ENCODE results near the gene GRB14. TPM values are rescaled to one million over a fixed set of nuclear protein-coding genes. Genes with fewer than 3 reads are reported as not detected.

The GRB14 gene
- total RNA-seq, 1 donor from 2014 or later = 11.1 TPM

DNA sequence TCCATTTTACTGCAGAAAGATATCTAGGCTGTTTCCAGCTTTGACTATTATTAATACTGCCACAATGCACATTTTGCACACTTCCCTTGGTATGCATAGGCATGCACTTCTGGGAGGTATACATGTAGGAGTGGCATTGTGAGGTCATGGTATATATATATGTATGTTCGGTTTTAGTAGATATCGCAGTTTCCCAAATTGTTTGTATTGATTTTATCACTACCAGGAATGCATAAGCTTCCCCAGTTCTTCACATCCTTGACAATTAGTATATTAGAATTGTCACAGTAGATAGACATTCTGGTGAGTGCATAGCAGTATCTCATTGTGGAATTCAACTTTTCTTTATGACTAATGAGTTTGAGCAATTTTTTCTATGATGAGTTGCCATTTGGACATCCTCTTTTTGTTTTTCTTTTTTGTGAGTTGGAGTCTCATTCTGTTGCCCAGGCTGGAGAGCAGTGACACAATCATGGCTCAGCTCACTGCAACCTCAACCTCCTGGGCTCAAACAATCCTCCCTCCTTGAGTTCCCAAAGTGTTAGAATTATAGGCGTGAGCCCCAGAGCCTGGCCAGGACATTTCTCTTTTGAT is 4.2 kb upstream of the GRB14 start:
- FAIRE-seq = peak; percentile 94
- Histone ChIP-seq H3K27me3 (ENCODE audit: insufficient read depth, low read length) (no peaks in the 10 kb centered on the region), H3K4me2 (ENCODE audit: low read length) (peak overlapping the region; percentile 20)

DNA sequence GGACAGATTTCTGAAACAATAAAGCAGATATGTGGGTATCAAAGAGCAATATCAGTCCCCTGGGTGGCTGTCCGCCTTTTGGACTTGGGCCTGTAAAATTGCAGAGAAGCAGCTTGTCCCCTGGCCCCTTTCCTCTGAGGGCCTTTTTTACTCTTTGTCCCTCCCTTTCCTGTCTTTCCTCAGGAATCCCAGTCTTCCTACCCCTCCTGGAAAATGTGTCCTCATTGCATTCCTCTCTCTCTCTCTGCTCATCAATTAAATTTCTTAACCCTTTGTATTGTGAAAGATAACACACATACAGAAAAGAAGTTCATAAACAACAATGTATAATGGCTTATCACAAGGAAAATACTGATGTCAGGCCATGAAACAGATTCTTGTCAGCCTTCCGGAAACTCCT is 3.0 kb upstream of the GRB14 start:
- H4K20me1 ChIP-seq (ENCODE audit: insufficient read depth, low read length) = no peaks in the 10 kb centered on the region
- no peak for DNase-seq (ENCODE audit: low read depth)
- no peaks in the 10 kb centered on the region for H3K79me2 ChIP-seq (ENCODE audit: insufficient read depth, low read length)
- H2AFZ ChIP-seq (ENCODE audit: low read depth, low read length) = no peak overlapping the region
- peaks cover 27% of the 10 kb centered on the region for H3K4me1 Mint-ChIP-seq (ENCODE audit: low read depth, unreplicated experiment)
- H3K36me3 ChIP-seq (ENCODE audit: insufficient read depth, low read length) = no peaks in the 10 kb centered on the region
- no peaks in the 10 kb centered on the region for H3K27me3 ChIP-seq (ENCODE audit: insufficient read depth, low read length)
- H3K27ac ChIP-seq (ENCODE audit: low read depth, low read length) = no peak overlapping the region
- no peaks in the 10 kb centered on the region for H3K4me1 ChIP-seq (ENCODE audit: insufficient read depth, low read length)
- no peak overlapping the region for H3K4me3 Mint-ChIP-seq (ENCODE audit: unreplicated experiment)
- no peak for TF ChIP-seq EZH2 (IDR thresholded peaks at IDR 0.05; ENCODE audit: insufficient read depth, low read length)
- TF ChIP-seq, protein P1, sequence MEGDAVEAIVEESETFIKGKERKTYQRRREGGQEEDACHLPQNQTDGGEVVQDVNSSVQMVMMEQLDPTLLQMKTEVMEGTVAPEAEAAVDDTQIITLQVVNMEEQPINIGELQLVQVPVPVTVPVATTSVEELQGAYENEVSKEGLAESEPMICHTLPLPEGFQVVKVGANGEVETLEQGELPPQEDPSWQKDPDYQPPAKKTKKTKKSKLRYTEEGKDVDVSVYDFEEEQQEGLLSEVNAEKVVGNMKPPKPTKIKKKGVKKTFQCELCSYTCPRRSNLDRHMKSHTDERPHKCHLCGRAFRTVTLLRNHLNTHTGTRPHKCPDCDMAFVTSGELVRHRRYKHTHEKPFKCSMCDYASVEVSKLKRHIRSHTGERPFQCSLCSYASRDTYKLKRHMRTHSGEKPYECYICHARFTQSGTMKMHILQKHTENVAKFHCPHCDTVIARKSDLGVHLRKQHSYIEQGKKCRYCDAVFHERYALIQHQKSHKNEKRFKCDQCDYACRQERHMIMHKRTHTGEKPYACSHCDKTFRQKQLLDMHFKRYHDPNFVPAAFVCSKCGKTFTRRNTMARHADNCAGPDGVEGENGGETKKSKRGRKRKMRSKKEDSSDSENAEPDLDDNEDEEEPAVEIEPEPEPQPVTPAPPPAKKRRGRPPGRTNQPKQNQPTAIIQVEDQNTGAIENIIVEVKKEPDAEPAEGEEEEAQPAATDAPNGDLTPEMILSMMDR (IDR thresholded peaks at IDR 0.05; ENCODE audit: insufficient read depth, low read depth, low read length) = no peak
- no peak overlapping the region for H3K9ac ChIP-seq (ENCODE audit: low read length)
- no peaks in the 10 kb centered on the region for H3K9me3 Mint-ChIP-seq (ENCODE audit: unreplicated experiment)
- peak; percentile 74 for FAIRE-seq
- H3K9me3 ChIP-seq (ENCODE audit: insufficient read depth, low read depth, low read length) = no peaks in the 10 kb centered on the region
- H3K27ac Mint-ChIP-seq (ENCODE audit: unreplicated experiment) = no peak overlapping the region
- no peaks in the 10 kb centered on the region for H3K27me3 Mint-ChIP-seq (ENCODE audit: low read depth, unreplicated experiment)
- no peak overlapping the region for H3K4me3 ChIP-seq (ENCODE audit: insufficient read depth, low read depth, low read length)
- no peak overlapping the region for H3K4me2 ChIP-seq (ENCODE audit: low read length)
- H3K36me3 Mint-ChIP-seq (ENCODE audit: low read depth, unreplicated experiment) = no peaks in the 10 kb centered on the region

More for the DNA sequence above, 4.2 kb upstream of the GRB14 start:
- Histone ChIP-seq H3K79me2 (ENCODE audit: insufficient read depth, low read length) (no peaks in the 10 kb centered on the region), H3K36me3 (ENCODE audit: insufficient read depth, low read length) (no peaks in the 10 kb centered on the region), H4K20me1 (ENCODE audit: insufficient read depth, low read length) (no peaks in the 10 kb centered on the region), H3K9me3 (ENCODE audit: insufficient read depth, low read depth, low read length) (no peaks in the 10 kb centered on the region), H3K4me3 (ENCODE audit: insufficient read depth, low read depth, low read length) (no peak overlapping the region), H2AFZ (ENCODE audit: low read depth, low read length) (no peak overlapping the region), H3K4me1 (ENCODE audit: insufficient read depth, low read length) (no peaks in the 10 kb centered on the region), H3K9ac (ENCODE audit: low read length) (no peak overlapping the region), H3K27ac (ENCODE audit: low read depth, low read length) (no peak overlapping the region)
- peak; percentile 44 for DNase-seq (ENCODE audit: low read depth)
- TF ChIP-seq EZH2 (IDR thresholded peaks at IDR 0.05; ENCODE audit: insufficient read depth, low read length) = no peak
- Mint-ChIP-seq H3K9me3 (ENCODE audit: unreplicated experiment) (no peaks in the 10 kb centered on the region), H3K4me3 (ENCODE audit: unreplicated experiment) (no peak overlapping the region), H3K4me1 (ENCODE audit: low read depth, unreplicated experiment) (peaks cover 27% of the 10 kb centered on the region), H3K27ac (ENCODE audit: unreplicated experiment) (no peak overlapping the region), H3K27me3 (ENCODE audit: low read depth, unreplicated experiment) (no peaks in the 10 kb centered on the region), H3K36me3 (ENCODE audit: low read depth, unreplicated experiment) (no peaks in the 10 kb centered on the region)

DNA sequence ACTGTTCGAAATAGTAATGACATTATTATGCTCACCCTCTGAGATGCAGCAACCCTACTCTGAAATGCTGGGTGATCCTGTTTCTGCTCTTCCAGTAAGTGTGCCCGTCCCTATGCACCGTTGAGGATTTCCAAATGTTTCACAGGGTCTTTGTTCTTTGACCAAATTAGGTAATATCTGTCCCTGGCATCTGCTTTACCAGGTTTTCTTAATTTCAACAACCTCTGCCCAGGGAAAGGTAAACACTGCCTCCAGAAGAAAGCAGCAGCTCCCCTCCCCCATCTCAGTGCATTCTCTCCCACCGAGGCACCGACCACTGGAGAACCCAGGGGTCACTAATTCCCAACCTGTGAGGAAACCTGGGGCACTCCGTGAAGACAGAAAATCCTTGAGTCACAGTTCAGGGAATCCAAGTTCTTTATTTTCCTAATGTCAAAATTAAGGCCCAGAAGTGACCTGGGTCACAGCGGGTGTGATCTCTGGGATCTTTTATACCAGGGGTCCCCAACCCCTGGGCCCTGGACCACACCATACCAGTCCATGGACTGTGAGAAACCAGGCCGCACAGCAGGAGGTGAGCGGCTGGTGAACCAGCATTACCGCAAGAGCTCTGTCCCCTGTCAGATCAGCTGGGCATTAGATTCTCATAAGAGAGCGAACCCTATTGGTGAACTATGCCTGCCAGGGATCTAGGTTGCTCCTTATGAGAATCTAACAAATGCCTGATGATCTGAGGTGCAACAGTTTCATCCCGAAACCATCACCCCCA is 1.2 kb upstream of the GRB14 start:
- Histone ChIP-seq H3K4me3 (ENCODE audit: insufficient read depth, low read depth, low read length) (no peak overlapping the region), H3K4me1 (ENCODE audit: insufficient read depth, low read length) (no peaks in the 10 kb centered on the region), H3K36me3 (ENCODE audit: insufficient read depth, low read length) (no peaks in the 10 kb centered on the region), H3K79me2 (ENCODE audit: insufficient read depth, low read length) (no peaks in the 10 kb centered on the region), H3K27ac (ENCODE audit: low read depth, low read length) (no peak overlapping the region), H2AFZ (ENCODE audit: low read depth, low read length) (no peak overlapping the region), H3K9ac (ENCODE audit: low read length) (no peak overlapping the region), H3K27me3 (ENCODE audit: insufficient read depth, low read length) (no peaks in the 10 kb centered on the region), H3K9me3 (ENCODE audit: insufficient read depth, low read depth, low read length) (no peaks in the 10 kb centered on the region), H3K4me2 (ENCODE audit: low read length) (peak overlapping the region; percentile 95), H4K20me1 (ENCODE audit: insufficient read depth, low read length) (no peaks in the 10 kb centered on the region)
- Mint-ChIP-seq H3K27ac (ENCODE audit: unreplicated experiment) (no peak overlapping the region), H3K36me3 (ENCODE audit: low read depth, unreplicated experiment) (no peaks in the 10 kb centered on the region), H3K4me1 (ENCODE audit: low read depth, unreplicated experiment) (peaks cover 28% of the 10 kb centered on the region), H3K9me3 (ENCODE audit: unreplicated experiment) (no peaks in the 10 kb centered on the region), H3K4me3 (ENCODE audit: unreplicated experiment) (peak overlapping the region; percentile 93), H3K27me3 (ENCODE audit: low read depth, unreplicated experiment) (no peaks in the 10 kb centered on the region)
- no peak for FAIRE-seq
- DNase-seq (ENCODE audit: low read depth) = no peak
- TF ChIP-seq, protein P1 (IDR thresholded peaks at IDR 0.05; ENCODE audit: insufficient read depth, low read depth, low read length) = no peak
- TF ChIP-seq EZH2 (IDR thresholded peaks at IDR 0.05; ENCODE audit: insufficient read depth, low read length) = no peak
